ENCODE measurements around the gene DOHH.

The DOHH gene

GRCh38 chr19:3474010-3474409, 26.5 kb downstream of the DOHH start:
- H3K9me3 ChIP-seq = no peaks in the 10 kb centered on the region; the same call in 1 of the 2 replicates
- H3K27ac ChIP-seq = no peak overlapping the region
- no peak overlapping the region for H3K4me2 ChIP-seq
- H4K20me1 ChIP-seq = peaks cover 51% of the 10 kb centered on the region
- no peak for TF ChIP-seq Cebpa-rat (IDR thresholded peaks at IDR 0.05)
- peaks cover 32% of the 10 kb centered on the region for H3K36me3 ChIP-seq
- peaks cover 63% of the 10 kb centered on the region for H3K4me1 ChIP-seq
- H3K27me3 ChIP-seq = no peaks in the 10 kb centered on the region
- H3K4me3 ChIP-seq = no peak overlapping the region
- no peak overlapping the region for H3K9ac ChIP-seq

GRCh38 chr19:3471954-3472655, 28.4 kb downstream of the DOHH start:
- Histone ChIP-seq H3K9ac (no peak overlapping the region), H3K4me3 (no peak overlapping the region), H3K4me1 (peaks cover 53% of the 10 kb centered on the region), H3K4me2 (peak overlapping the region; percentile 19; the same call in 1 of the 2 replicates), H3K27me3 (no peaks in the 10 kb centered on the region), H3K9me3 (peaks cover 9% of the 10 kb centered on the region), H3K27ac (no peak overlapping the region), H4K20me1 (peaks cover 52% of the 10 kb centered on the region), H3K36me3 (peaks cover 39% of the 10 kb centered on the region)
- TF ChIP-seq Cebpa-rat (IDR thresholded peaks at IDR 0.05) = no peak

GRCh38 chr19:3470500-3471128, 29.9 kb downstream of the DOHH start:
- no peaks in the 10 kb centered on the region for H3K27me3 ChIP-seq
- H3K9ac ChIP-seq = no peak overlapping the region
- peaks cover 39% of the 10 kb centered on the region for H3K36me3 ChIP-seq
- H3K4me1 ChIP-seq = peaks cover 53% of the 10 kb centered on the region
- H4K20me1 ChIP-seq = peaks cover 59% of the 10 kb centered on the region
- H3K9me3 ChIP-seq = peaks cover 9% of the 10 kb centered on the region
- H3K4me3 ChIP-seq = no peak overlapping the region
- H3K4me2 ChIP-seq = no peak overlapping the region
- TF ChIP-seq Cebpa-rat (IDR thresholded peaks at IDR 0.05) = no peak
- H3K27ac ChIP-seq = no peak overlapping the region

- no peak overlapping the region for H3K9ac ChIP-seq
- no peak for TF ChIP-seq Cebpa-rat (IDR thresholded peaks at IDR 0.05)
- H3K4me2 ChIP-seq = peak overlapping the region; percentile 18
- no peaks in the 10 kb centered on the region for H3K27me3 ChIP-seq
- H4K20me1 ChIP-seq = peaks cover 61% of the 10 kb centered on the region
- H3K9me3 ChIP-seq = peaks cover 9% of the 10 kb centered on the region
- peaks cover 48% of the 10 kb centered on the region for H3K4me1 ChIP-seq
- H3K4me3 ChIP-seq = no peak overlapping the region
- peaks cover 35% of the 10 kb centered on the region for H3K36me3 ChIP-seq
- H3K27ac ChIP-seq = no peak overlapping the region
Measured at GRCh38 chr19:3469638-3470499, 30.6 kb downstream of the DOHH start.

GRCh38 chr19:3468211-3468610, 32.3 kb downstream of the DOHH start:
- Histone ChIP-seq H3K4me1 (peaks cover 42% of the 10 kb centered on the region), H3K4me3 (no peak overlapping the region), H3K9ac (no peak overlapping the region), H3K9me3 (peaks cover 9% of the 10 kb centered on the region), H3K36me3 (peaks cover 26% of the 10 kb centered on the region), H3K27me3 (no peaks in the 10 kb centered on the region), H4K20me1 (peaks cover 44% of the 10 kb centered on the region), H3K4me2 (no peak overlapping the region), H3K27ac (no peak overlapping the region)
- no peak for TF ChIP-seq Cebpa-rat (IDR thresholded peaks at IDR 0.05)

- Histone ChIP-seq H3K27ac (no peak overlapping the region), H4K20me1 (peaks cover 40% of the 10 kb centered on the region), H3K4me3 (no peak overlapping the region), H3K4me2 (no peak overlapping the region), H3K4me1 (peaks cover 36% of the 10 kb centered on the region), H3K9ac (no peak overlapping the region), H3K36me3 (peaks cover 32% of the 10 kb centered on the region), H3K9me3 (peaks cover 9% of the 10 kb centered on the region), H3K27me3 (no peaks in the 10 kb centered on the region)
- TF ChIP-seq Cebpa-rat (IDR thresholded peaks at IDR 0.05) = no peak
Measured at GRCh38 chr19:3467437-3468198, 32.9 kb downstream of the DOHH start.

GRCh38 chr19:3466635-3467034, 33.8 kb downstream of the DOHH start:
- H3K9ac ChIP-seq = no peak overlapping the region

GRCh38 chr19:3465552-3465951, 34.9 kb downstream of the DOHH start:
- peaks cover 48% of the 10 kb centered on the region for H3K36me3 ChIP-seq
- H3K4me1 ChIP-seq = peaks cover 16% of the 10 kb centered on the region
- no peak overlapping the region for H3K4me2 ChIP-seq
- no peak overlapping the region for H3K4me3 ChIP-seq
- no peak for TF ChIP-seq Cebpa-rat (IDR thresholded peaks at IDR 0.05)
- H3K9ac ChIP-seq = no peak overlapping the region
- peaks cover 32% of the 10 kb centered on the region for H4K20me1 ChIP-seq
- no peaks in the 10 kb centered on the region for H3K27me3 ChIP-seq
- H3K27ac ChIP-seq = no peak overlapping the region
- H3K9me3 ChIP-seq = peaks cover 9% of the 10 kb centered on the region

More at GRCh38 chr19:3466635-3467034, 33.8 kb downstream of the DOHH start:
- peaks cover 9% of the 10 kb centered on the region for H3K9me3 ChIP-seq
- H3K4me1 ChIP-seq = peaks cover 27% of the 10 kb centered on the region
- no peaks in the 10 kb centered on the region for H3K27me3 ChIP-seq
- H3K4me3 ChIP-seq = no peak overlapping the region
- TF ChIP-seq Cebpa-rat (IDR thresholded peaks at IDR 0.05) = no peak
- H3K27ac ChIP-seq = no peak overlapping the region
- H3K4me2 ChIP-seq = no peak overlapping the region
- peaks cover 34% of the 10 kb centered on the region for H4K20me1 ChIP-seq
- peaks cover 37% of the 10 kb centered on the region for H3K36me3 ChIP-seq

- Histone ChIP-seq H3K4me1 (peaks cover 13% of the 10 kb centered on the region), H3K4me2 (no peak overlapping the region), H3K9ac (no peak overlapping the region), H3K27ac (no peak overlapping the region), H3K36me3 (peaks cover 56% of the 10 kb centered on the region), H4K20me1 (peaks cover 30% of the 10 kb centered on the region), H3K9me3 (peaks cover 9% of the 10 kb centered on the region), H3K4me3 (no peak overlapping the region), H3K27me3 (no peaks in the 10 kb centered on the region)
- no peak for TF ChIP-seq Cebpa-rat (IDR thresholded peaks at IDR 0.05)
Measured at GRCh38 chr19:3464587-3465235, 35.8 kb downstream of the DOHH start.
